HepG2 (cell line): ENCODE data around the gene LRRN4. TPM values are rescaled to one million over a fixed set of nuclear protein-coding genes. Genes with fewer than 3 reads are reported as not detected.

Source experiments
- BRCA1 ChIP-seq: sonication (generic); formaldehyde crosslinking; IDR thresholded peaks from 2 replicates; pipeline ENCODE4 v1.4.0; 2020; ENCODE audit warnings: missing genetic modification reagents
- CC2D1A ChIP-seq: sonication (generic); formaldehyde crosslinking; IDR thresholded peaks from 2 replicates; pipeline ENCODE4 v1.8.1; 2023; ENCODE audit warnings: mild to moderate bottlenecking, missing genetic modification reagents
- CEBPG ChIP-seq: IDR thresholded peaks from 2 replicates; pipeline ENCODE4 v1.6.1; 2016
- FOXA3 ChIP-seq: IDR thresholded peaks from 2 replicates; pipeline ENCODE4 v1.6.1; 2016; ENCODE audit warnings: missing genetic modification reagents, missing compliant biosample characterization
- HHEX ChIP-seq: IDR thresholded peaks from 2 replicates; pipeline ENCODE4 v1.6.1; 2016; ENCODE audit warnings: control low read depth
- HNF4G ChIP-seq, 2 experiments: sonication (generic) in 1 of 2; formaldehyde crosslinking in 1 of 2; IDR thresholded peaks; 2 replicates each; pipeline versions ENCODE4 v1.4.0 to v1.6.1; 2011 to 2020; ENCODE audit warnings: borderline replicate concordance in 2 of 2, low read depth in 2 of 2, mild to moderate bottlenecking in 2 of 2, low read length in 1 of 2, missing genetic modification reagents in 1 of 2, moderate library complexity in 1 of 2
- KAT8 ChIP-seq: IDR thresholded peaks from 2 replicates; pipeline ENCODE4 v1.6.1; 2016; ENCODE audit warnings: missing genetic modification reagents, missing compliant biosample characterization
- MTF2 ChIP-seq: sonication (generic); formaldehyde crosslinking; IDR thresholded peaks from 2 replicates; pipeline ENCODE4 v1.5.0; 2020; ENCODE audit warnings: missing genetic modification reagents, borderline replicate concordance
- NCOA1 ChIP-seq: sonication (generic); formaldehyde crosslinking; IDR thresholded peaks from 2 replicates; pipeline ENCODE4 v1.9.0; 2021; ENCODE audit warnings: missing genetic modification reagents
- NCOA2 ChIP-seq: sonication (generic); formaldehyde crosslinking; IDR thresholded peaks from 2 replicates; pipeline ENCODE4 v1.8.0; 2022; ENCODE audit warnings: inconsistent platforms
- NFATC3 ChIP-seq: sonication (generic); formaldehyde crosslinking; IDR thresholded peaks from 2 replicates; pipeline ENCODE4 v1.5.1; 2020; ENCODE audit warnings: mild to moderate bottlenecking, missing genetic modification reagents
- SMYD3 ChIP-seq: sonication (generic); formaldehyde crosslinking; IDR thresholded peaks from 2 replicates; pipeline ENCODE4 v1.8.1; 2023; ENCODE audit warnings: mild to moderate bottlenecking, missing genetic modification reagents
- SPEN ChIP-seq: sonication (generic); formaldehyde crosslinking; IDR thresholded peaks from 2 replicates; pipeline ENCODE4 v1.5.1; 2020; ENCODE audit warnings: low read depth, mild to moderate bottlenecking, missing genetic modification reagents
- ZFP82 ChIP-seq: sonication (generic); formaldehyde crosslinking; IDR thresholded peaks from 2 replicates; pipeline ENCODE4 v1.5.1; 2020; ENCODE audit warnings: mild to moderate bottlenecking, missing genetic modification reagents, borderline replicate concordance
- ZNF547 ChIP-seq: sonication (generic); formaldehyde crosslinking; IDR thresholded peaks from 2 replicates; pipeline ENCODE4 v1.5.1; 2020; ENCODE audit warnings: mild to moderate bottlenecking, missing genetic modification reagents
- ZNF614 ChIP-seq: IDR thresholded peaks from 2 replicates; pipeline ENCODE4 v1.6.1; 2018; ENCODE audit warnings: missing biosample characterization, missing genetic modification reagents, inconsistent platforms, borderline replicate concordance
- ZNF761 ChIP-seq: sonication (generic); formaldehyde crosslinking; conservative IDR thresholded peaks from 2 replicates; pipeline ENCODE4 v1.4.0; 2020; ENCODE audit warnings: mild to moderate bottlenecking, missing genetic modification reagents
- ZSCAN9 ChIP-seq: IDR thresholded peaks from 2 replicates; pipeline ENCODE4 v1.6.1; 2016; ENCODE audit warnings: borderline replicate concordance
- polyA plus RNA-seq, 8 experiments: library from polyadenylated mRNA; depleted of rRNA in 3 of 8; stranded (reverse) in 7 of 8; unstranded in 1 of 8; fragments of >200 nt; fragmentation: Illumina TruSeq in 4 of 8; extraction: Trizol in 4 of 8; gene quantifications; 2 replicates each; pipeline versions ENCODE4 v1.2.1 to v1.2.3, GENCODE V29; 2011 to 2016; ENCODE audit warnings: low read depth in 4 of 8, missing spikeins in 1 of 8, mixed read lengths in 1 of 8; ENCODE audit not compliant: insufficient read depth in 1 of 8
- total RNA-seq, 5 experiments: library from RNA; depleted of rRNA; stranded (reverse); fragments of >200 nt; fragmentation: Illumina TruSeq; extraction: Trizol; gene quantifications; 2 replicates each; pipeline ENCODE4 v1.2.3, GENCODE V29; 2016; ENCODE audit warnings: low read depth in 1 of 5
- TF ChIP-seq, protein P1 (sequence below): IDR thresholded peaks from 2 replicates; pipeline ENCODE4 v1.6.1; 2018; ENCODE audit warnings: missing genetic modification reagents, mild to moderate bottlenecking, missing compliant biosample characterization
- TF ChIP-seq, protein P2 (sequence below): sonication (generic); formaldehyde crosslinking; IDR thresholded peaks from 2 replicates; pipeline ENCODE4 v1.8.1; 2023; ENCODE audit warnings: mild to moderate bottlenecking, missing genetic modification reagents
- TF ChIP-seq, protein P3 (sequence below): sonication (generic); formaldehyde crosslinking; IDR thresholded peaks from 2 replicates; pipeline ENCODE4 v1.4.0; 2020; ENCODE audit warnings: missing genetic modification reagents
- TF ChIP-seq, protein P4 (sequence below): sonication (generic); formaldehyde crosslinking; IDR thresholded peaks from 2 replicates; pipeline ENCODE4 v1.9.0; 2021; ENCODE audit warnings: missing genetic modification reagents, borderline replicate concordance

The LRRN4 gene
- total and polyA plus RNA-seq, 2 of the 13 experiments (the other 11 are each of a cell fraction or from before 2014, with no cell fraction given): 0.15 to 0.20 TPM

DNA sequence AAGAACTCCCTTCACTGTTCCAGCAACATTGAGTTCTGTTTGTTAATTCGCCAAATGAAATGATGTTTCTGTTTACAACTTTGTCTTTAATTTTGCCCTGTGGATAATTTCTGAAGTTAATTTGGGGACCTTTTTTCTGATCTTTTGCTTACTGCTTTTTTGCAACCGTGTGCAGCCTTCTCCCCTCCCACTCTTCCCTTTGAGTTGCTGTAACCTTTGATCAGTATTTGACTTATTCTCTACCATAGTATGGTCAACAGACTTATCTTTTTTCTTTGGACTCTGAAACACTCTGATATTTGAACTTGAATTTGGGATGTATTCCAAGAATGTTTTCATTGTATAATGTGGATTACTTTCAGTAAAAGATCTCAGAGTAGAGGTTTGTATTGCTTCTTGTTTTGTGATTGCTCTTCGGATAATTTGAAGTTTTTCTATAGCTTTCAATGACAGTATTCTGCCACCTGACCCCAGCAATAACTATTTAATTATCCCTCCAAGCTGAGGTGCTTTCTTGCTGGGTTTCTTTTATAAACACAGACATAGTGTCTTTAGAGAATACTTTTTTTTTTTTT, 46.2 kb downstream of the LRRN4 start (continued):
- TF ChIP-seq, protein P1, sequence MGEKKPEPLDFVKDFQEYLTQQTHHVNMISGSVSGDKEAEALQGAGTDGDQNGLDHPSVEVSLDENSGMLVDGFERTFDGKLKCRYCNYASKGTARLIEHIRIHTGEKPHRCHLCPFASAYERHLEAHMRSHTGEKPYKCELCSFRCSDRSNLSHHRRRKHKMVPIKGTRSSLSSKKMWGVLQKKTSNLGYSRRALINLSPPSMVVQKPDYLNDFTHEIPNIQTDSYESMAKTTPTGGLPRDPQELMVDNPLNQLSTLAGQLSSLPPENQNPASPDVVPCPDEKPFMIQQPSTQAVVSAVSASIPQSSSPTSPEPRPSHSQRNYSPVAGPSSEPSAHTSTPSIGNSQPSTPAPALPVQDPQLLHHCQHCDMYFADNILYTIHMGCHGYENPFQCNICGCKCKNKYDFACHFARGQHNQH (CRISPR knock-in tag): peak; percentile 78; the same call in 1 of the 2 replicates
- TF ChIP-seq KAT8 (CRISPR knock-in tag) (peak; percentile 68; the same call in 1 of the 2 replicates), CC2D1A (peak; percentile 67; the same call in 1 of the 2 replicates), NCOA1 (CRISPR knock-in tag) (peak; percentile 26; the same call in 1 of the 2 replicates), SMYD3 (CRISPR knock-in tag) (peak; percentile 99), ZFP82 (CRISPR knock-in tag) (peak; percentile 59; the same call in 1 of the 2 replicates), SPEN (no peak), ZNF614 (CRISPR knock-in tag) (peak; percentile 92), MTF2 (CRISPR knock-in tag) (peak; percentile 70; the same call in 1 of the 2 replicates), ZNF761 (CRISPR knock-in tag) (no peak), FOXA3 (peak; percentile 98), CEBPG (CRISPR knock-in tag) (peak; percentile 84), NCOA2 (peak; percentile 95), HHEX (peak; percentile 90), BRCA1 (peak; percentile 82; the same call in 1 of the 2 replicates), HNF4G (IDR thresholded peaks at IDR 0.05; ENCODE audit: borderline replicate concordance, low read depth, low read length) (peak; percentile 98), HNF4G (CRISPR knock-in tag; IDR thresholded peaks at IDR 0.05; ENCODE audit: borderline replicate concordance, low read depth) (peak; percentile 71; the same call in 1 of the 2 replicates), NFATC3 (no peak), ZNF547 (CRISPR knock-in tag) (no peak; the same call in 1 of the 2 replicates), ZSCAN9 (CRISPR knock-in tag) (peak; percentile 95)
- TF ChIP-seq, protein P2, sequence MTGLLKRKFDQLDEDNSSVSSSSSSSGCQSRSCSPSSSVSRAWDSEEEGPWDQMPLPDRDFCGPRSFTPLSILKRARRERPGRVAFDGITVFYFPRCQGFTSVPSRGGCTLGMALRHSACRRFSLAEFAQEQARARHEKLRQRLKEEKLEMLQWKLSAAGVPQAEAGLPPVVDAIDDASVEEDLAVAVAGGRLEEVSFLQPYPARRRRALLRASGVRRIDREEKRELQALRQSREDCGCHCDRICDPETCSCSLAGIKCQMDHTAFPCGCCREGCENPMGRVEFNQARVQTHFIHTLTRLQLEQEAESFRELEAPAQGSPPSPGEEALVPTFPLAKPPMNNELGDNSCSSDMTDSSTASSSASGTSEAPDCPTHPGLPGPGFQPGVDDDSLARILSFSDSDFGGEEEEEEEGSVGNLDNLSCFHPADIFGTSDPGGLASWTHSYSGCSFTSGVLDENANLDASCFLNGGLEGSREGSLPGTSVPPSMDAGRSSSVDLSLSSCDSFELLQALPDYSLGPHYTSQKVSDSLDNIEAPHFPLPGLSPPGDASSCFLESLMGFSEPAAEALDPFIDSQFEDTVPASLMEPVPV (CRISPR knock-in tag): 0 out of 2 replicates have a peak, but pooled peaks have one; percentile 72
- TF ChIP-seq, protein P3, sequence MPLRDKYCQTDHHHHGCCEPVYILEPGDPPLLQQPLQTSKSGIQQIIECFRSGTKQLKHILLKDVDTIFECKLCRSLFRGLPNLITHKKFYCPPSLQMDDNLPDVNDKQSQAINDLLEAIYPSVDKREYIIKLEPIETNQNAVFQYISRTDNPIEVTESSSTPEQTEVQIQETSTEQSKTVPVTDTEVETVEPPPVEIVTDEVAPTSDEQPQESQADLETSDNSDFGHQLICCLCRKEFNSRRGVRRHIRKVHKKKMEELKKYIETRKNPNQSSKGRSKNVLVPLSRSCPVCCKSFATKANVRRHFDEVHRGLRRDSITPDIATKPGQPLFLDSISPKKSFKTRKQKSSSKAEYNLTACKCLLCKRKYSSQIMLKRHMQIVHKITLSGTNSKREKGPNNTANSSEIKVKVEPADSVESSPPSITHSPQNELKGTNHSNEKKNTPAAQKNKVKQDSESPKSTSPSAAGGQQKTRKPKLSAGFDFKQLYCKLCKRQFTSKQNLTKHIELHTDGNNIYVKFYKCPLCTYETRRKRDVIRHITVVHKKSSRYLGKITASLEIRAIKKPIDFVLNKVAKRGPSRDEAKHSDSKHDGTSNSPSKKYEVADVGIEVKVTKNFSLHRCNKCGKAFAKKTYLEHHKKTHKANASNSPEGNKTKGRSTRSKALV (CRISPR knock-in tag): peak; percentile 85; the same call in 1 of the 2 replicates
- TF ChIP-seq, protein P4, sequence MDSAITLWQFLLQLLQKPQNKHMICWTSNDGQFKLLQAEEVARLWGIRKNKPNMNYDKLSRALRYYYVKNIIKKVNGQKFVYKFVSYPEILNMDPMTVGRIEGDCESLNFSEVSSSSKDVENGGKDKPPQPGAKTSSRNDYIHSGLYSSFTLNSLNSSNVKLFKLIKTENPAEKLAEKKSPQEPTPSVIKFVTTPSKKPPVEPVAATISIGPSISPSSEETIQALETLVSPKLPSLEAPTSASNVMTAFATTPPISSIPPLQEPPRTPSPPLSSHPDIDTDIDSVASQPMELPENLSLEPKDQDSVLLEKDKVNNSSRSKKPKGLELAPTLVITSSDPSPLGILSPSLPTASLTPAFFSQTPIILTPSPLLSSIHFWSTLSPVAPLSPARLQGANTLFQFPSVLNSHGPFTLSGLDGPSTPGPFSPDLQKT (CRISPR knock-in tag): no peak
